Pancreas (tissue), 10 donors: ENCODE results near the gene WWOX. TPM values are rescaled to one million over a fixed set of nuclear protein-coding genes. Genes with fewer than 3 reads are reported as not detected.

Experiments used
- ATAC-seq, 4 donors: fragments of 200-7000 bp; cut with Tn5 transposase; one replicate each; pipeline versions ENCODE4 v1.8.0 to v1.9.1; 2020; ENCODE audit warnings: mild to moderate bottlenecking in 4 of 4, moderate library complexity in 4 of 4
- DNase-seq, 6 donors: peaks; one replicate each; pipeline ENCODE4 v3.0.0-alpha.2; 2020
- FAIRE-seq: peaks from 2 replicates; lab custom pipeline; 2012; peaks lifted over from hg19 to GRCh38; lab: Jason Lieb, UNC
- H3K27ac ChIP-seq, 4 donors: fragments of 200-600 bp; sonication (generic); 1 replicate in 3 of 4; 2 replicates in 1 of 4; pipeline versions ENCODE4 v1.5.0 to v1.8.0; 2020
- H3K27me3 ChIP-seq, 4 donors: fragments of 200-600 bp; one replicate each; pipeline ENCODE4 v1.8.0; 2021
- H3K36me3 ChIP-seq, 3 donors: fragments of 200-600 bp; sonication (generic) in 1 of 3; one replicate each; pipeline versions ENCODE4 v1.5.0 to v1.8.0; 2020 to 2021
- H3K4me1 ChIP-seq, 3 donors: fragments of 200-600 bp; one replicate each; pipeline ENCODE4 v1.8.0; 2021
- H3K4me3 ChIP-seq, 4 donors: fragments of 200-600 bp; sonication (generic) in 2 of 4; one replicate each; pipeline versions ENCODE4 v1.5.0 to v1.8.0; 2020 to 2021
- H3K9me3 ChIP-seq, 4 donors: fragments of 200-600 bp; one replicate each; pipeline ENCODE4 v1.8.0; 2021
- CTCF ChIP-seq, 4 donors: fragments of 200-600 bp; sonication (generic) in 3 of 4; IDR thresholded peaks; one replicate each; pipeline versions ENCODE4 v1.5.0 to v1.8.0; 2021; ENCODE audit warnings: antibody characterized with exemption in 4 of 4
- WGBS, 2 donors: extraction: QIAGEN DNeasy Blood & Tissue Kit; methylation state at CpG; one replicate each; pipeline ENCODE4 v1.1.7; 2013; 5-methylcytosine and 5-hydroxymethylcytosine counted together
- intact Hi-C, 3 donors: fragments of 100-400 bp; cut with DNase I; formaldehyde crosslinking; loops; one replicate each; pipeline versions ENCODE4 v1.11.1 to v1.14.2; 2022
- polyA plus RNA-seq, 2 donors: library from polyadenylated mRNA; stranded (reverse); fragments of 200-250 nt; gene quantifications; one replicate each; pipeline ENCODE4 v1.2.3, GENCODE V29; 2013
- total RNA-seq, 6 donors: library from RNA; stranded (reverse); fragmentation: NEBNext Ultra II Directional in 4 of 6; extraction: Animal tissue kit (Norgen Biotek cat#: 25700) in 4 of 6; gene quantifications; one replicate each; pipeline versions ENCODE4 v1.2.1 to v1.2.4, GENCODE V29; 2021 to 2023
- donor health status: healthy with polysubstance abuse.
- donor health status: DM: no; HTN: no; CAD: no; lungs with moderate emphysema.
- donor health status: DM: no; HTN: no; CAD: no.
- donor health status: control.
- donor health status: control.
- donor health status: Bipolar disorder and iron deficiency.
- donor health status: DM: yes; HTN: yes; CAD: no.
- donor health status: DM: no; HTN: no; CAD: no.
- donor health status: DM: no; HTN: no; CAD: no.
- donor health status: DM: yes; HTN: yes; CAD: no.

WWOX gene
- total and polyA plus RNA-seq, 8 donors, result 6.8 to 14.4 (median 10.8) TPM

GRCh38 chr16:79155904-79156303 lies 1056.5 kb downstream of the WWOX start:
- Histone ChIP-seq H3K27ac (no peak overlapping the region), H3K4me3 (no peak overlapping the region), H3K27me3 (no peaks in the 10 kb centered on the region), H3K4me1 (no peaks in the 10 kb centered on the region), H3K36me3 (no peaks in the 10 kb centered on the region), H3K9me3 (no peaks in the 10 kb centered on the region)
- DNase-seq (no peak), FAIRE-seq (no peak), ATAC-seq (no peak)
- intact Hi-C loops, result no loop called here
- TF ChIP-seq CTCF (IDR thresholded peaks at IDR 0.05), result no peak
- WGBS, 2 donors, result 78 to 81% methylated on average over 4 of the region's 4 CpGs

- Histone ChIP-seq H3K4me3 (no peak overlapping the region), H3K27ac (no peak overlapping the region), H3K4me1 (no peaks in the 10 kb centered on the region), H3K27me3 (no peaks in the 10 kb centered on the region), H3K36me3 (no peaks in the 10 kb centered on the region), H3K9me3 (no peaks in the 10 kb centered on the region)
- intact Hi-C loops, result no loop called here
- ATAC-seq, result no peak
- no peak for DNase-seq
- no peak for TF ChIP-seq CTCF (IDR thresholded peaks at IDR 0.05)
- no peak for FAIRE-seq
- WGBS, 2 donors, result 57 to 67% methylated on average over 1 of the region's 1 CpG
These were observed 1057.3 kb downstream of the WWOX start for GRCh38 chr16:79156761-79157160.

- 82 to 85% methylated on average over 6 of the region's 6 CpGs for WGBS, 2 donors
- H3K4me1 ChIP-seq, result no peaks in the 10 kb centered on the region
- FAIRE-seq, result no peak
- no peak overlapping the region for H3K27ac ChIP-seq
- TF ChIP-seq CTCF (IDR thresholded peaks at IDR 0.05), result no peak
- H3K27me3 ChIP-seq, result no peaks in the 10 kb centered on the region
- no peak for DNase-seq
- H3K4me3 ChIP-seq, result no peak overlapping the region
- ATAC-seq, result no peak
- intact Hi-C loops, result no loop called here
- no peaks in the 10 kb centered on the region for H3K36me3 ChIP-seq
- no peaks in the 10 kb centered on the region for H3K9me3 ChIP-seq
These were observed 1058.9 kb downstream of the WWOX start for GRCh38 chr16:79158337-79158736.

GRCh38 chr16:79159261-79160049 lies 1060.0 kb downstream of the WWOX start:
- DNase-seq, result no peak
- H3K9me3 ChIP-seq, result no peaks in the 10 kb centered on the region
- FAIRE-seq, result no peak
- no peaks in the 10 kb centered on the region for H3K36me3 ChIP-seq
- no peaks in the 10 kb centered on the region for H3K27me3 ChIP-seq
- no peaks in the 10 kb centered on the region for H3K4me1 ChIP-seq
- no peak for ATAC-seq
- intact Hi-C loops, result no loop called here
- no peak overlapping the region for H3K4me3 ChIP-seq
- 85 to 90% methylated on average over 13 of the region's 13 CpGs for WGBS, 2 donors
- H3K27ac ChIP-seq, result no peak overlapping the region
- TF ChIP-seq CTCF (IDR thresholded peaks at IDR 0.05), result no peak

GRCh38 chr16:79162977-79163376 lies 1063.5 kb downstream of the WWOX start:
- Histone ChIP-seq H3K27ac (no peak overlapping the region), H3K36me3 (no peaks in the 10 kb centered on the region), H3K4me3 (no peak overlapping the region), H3K9me3 (no peaks in the 10 kb centered on the region), H3K4me1 (no peaks in the 10 kb centered on the region), H3K27me3 (no peaks in the 10 kb centered on the region)
- TF ChIP-seq CTCF (IDR thresholded peaks at IDR 0.05), result no peak
- WGBS, 2 donors, result 79 to 92% methylated on average over 3 of the region's 3 CpGs
- FAIRE-seq, result no peak
- intact Hi-C loops, result no loop called here
- no peak for ATAC-seq
- no peak for DNase-seq
